Measurements from ENCODE around the gene HOXC6. TPM values are rescaled to one million over a fixed set of nuclear protein-coding genes. Genes with fewer than 3 reads are reported as not detected.
"Not testable (repeated sequence)": the region's sequence is repeated elsewhere in the genome, so short reads cannot be mapped to it uniquely, and the experiment has no call there.

HOXC6 gene
- total RNA-seq, 1 donor from 2014 or later: 2.7 TPM

- no peak for TF ChIP-seq CTCF (conservative IDR thresholded peaks at IDR 0.05; ENCODE audit: low read depth, low read length)
- H3K4me3 ChIP-seq (ENCODE audit: low read depth, low read length): no peak overlapping the region
These were observed 38.2 kb downstream of the HOXC6 start for GRCh38 chr12:54066408-54066807.

GRCh38 chr12:54068418-54069070 lies 40.3 kb downstream of the HOXC6 start:
- no peak for TF ChIP-seq CTCF (conservative IDR thresholded peaks at IDR 0.05; ENCODE audit: low read depth, low read length)
- DNase-seq (ENCODE audit: low read depth): no peak
- no peak overlapping the region for H3K4me3 ChIP-seq (ENCODE audit: low read depth, low read length)

More at GRCh38 chr12:54066408-54066807, 38.2 kb downstream of the HOXC6 start:
- DNase-seq (ENCODE audit: low read depth): no peak

- no peak overlapping the region for H3K4me3 ChIP-seq (ENCODE audit: low read depth, low read length)
- no peak for DNase-seq (ENCODE audit: low read depth)
- TF ChIP-seq CTCF (conservative IDR thresholded peaks at IDR 0.05; ENCODE audit: low read depth, low read length): no peak
These were observed 43.7 kb downstream of the HOXC6 start for GRCh38 chr12:54071942-54072341.

GRCh38 chr12:54074308-54074707 lies 46.1 kb downstream of the HOXC6 start:
- TF ChIP-seq CTCF (conservative IDR thresholded peaks at IDR 0.05; ENCODE audit: low read depth, low read length): no peak
- DNase-seq (ENCODE audit: low read depth): no peak
- H3K4me3 ChIP-seq (ENCODE audit: low read depth, low read length): no peak overlapping the region

GRCh38 chr12:54075409-54075808 lies 47.2 kb downstream of the HOXC6 start:
- H3K4me3 ChIP-seq (ENCODE audit: low read depth, low read length): no peak overlapping the region
- DNase-seq (ENCODE audit: low read depth): no peak
- no peak for TF ChIP-seq CTCF (conservative IDR thresholded peaks at IDR 0.05; ENCODE audit: low read depth, low read length)

GRCh38 chr12:54075974-54076373 lies 47.7 kb downstream of the HOXC6 start:
- H3K4me3 ChIP-seq (ENCODE audit: low read depth, low read length): no peak overlapping the region
- DNase-seq (ENCODE audit: low read depth): no peak
- TF ChIP-seq CTCF (conservative IDR thresholded peaks at IDR 0.05; ENCODE audit: low read depth, low read length): no peak

GRCh38 chr12:54077843-54078242 lies 49.6 kb downstream of the HOXC6 start:
- DNase-seq (ENCODE audit: low read depth): not testable (repeated sequence)
- H3K4me3 ChIP-seq (ENCODE audit: low read depth, low read length): peak overlapping the region; percentile 21

GRCh38 chr12:54079115-54079514 lies 50.9 kb downstream of the HOXC6 start:
- not testable (repeated sequence) for DNase-seq (ENCODE audit: low read depth)
- peak overlapping the region; percentile 44 for H3K4me3 ChIP-seq (ENCODE audit: low read depth, low read length)

Measured in epithelial cell of proximal tubule (primary cell).